ENCODE results near the gene IZUMO2.

DNA sequence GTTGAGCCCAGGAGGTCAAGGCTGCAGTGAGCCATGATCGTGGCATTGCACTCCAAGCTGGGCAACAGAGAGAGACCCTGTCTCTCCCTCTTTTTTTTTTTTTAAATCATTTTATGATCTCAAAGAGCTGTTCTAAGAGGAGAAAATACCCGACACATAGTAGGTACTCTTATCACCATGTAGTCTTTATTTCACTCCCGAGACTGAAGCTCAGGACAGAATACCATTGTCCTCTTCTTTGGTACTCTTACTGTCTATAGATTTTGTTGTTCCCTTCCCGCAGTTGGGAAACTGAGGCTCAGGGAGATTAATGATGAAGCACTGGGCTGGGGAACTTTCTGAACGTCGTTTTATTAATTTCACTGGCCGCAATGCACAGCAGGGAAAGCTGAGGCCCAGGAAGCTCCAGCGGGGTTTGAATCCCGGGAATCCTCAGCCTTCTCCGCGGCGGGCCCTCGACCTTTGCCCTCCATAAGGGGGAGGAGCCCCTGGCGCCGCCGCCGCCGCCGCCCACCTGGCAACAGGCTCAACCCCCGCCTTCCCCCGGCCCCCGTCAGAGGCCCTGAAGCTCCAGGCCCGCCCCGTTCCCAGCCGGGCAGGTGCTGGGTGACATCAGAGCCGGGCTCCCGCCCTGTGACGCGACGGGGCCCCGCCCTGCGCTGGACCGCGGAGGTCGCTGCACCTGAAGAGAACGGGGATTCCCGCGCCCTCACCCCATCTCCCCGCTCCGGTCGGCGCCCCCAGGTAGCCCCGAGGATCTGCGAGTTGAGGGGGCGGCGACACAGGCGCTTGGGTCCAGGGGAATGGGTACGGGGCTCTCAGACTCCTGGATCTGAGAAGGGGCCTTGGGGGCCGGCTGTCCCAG, 42.0 kb upstream of the IZUMO2 start:
- TF ChIP-seq, protein P1, sequence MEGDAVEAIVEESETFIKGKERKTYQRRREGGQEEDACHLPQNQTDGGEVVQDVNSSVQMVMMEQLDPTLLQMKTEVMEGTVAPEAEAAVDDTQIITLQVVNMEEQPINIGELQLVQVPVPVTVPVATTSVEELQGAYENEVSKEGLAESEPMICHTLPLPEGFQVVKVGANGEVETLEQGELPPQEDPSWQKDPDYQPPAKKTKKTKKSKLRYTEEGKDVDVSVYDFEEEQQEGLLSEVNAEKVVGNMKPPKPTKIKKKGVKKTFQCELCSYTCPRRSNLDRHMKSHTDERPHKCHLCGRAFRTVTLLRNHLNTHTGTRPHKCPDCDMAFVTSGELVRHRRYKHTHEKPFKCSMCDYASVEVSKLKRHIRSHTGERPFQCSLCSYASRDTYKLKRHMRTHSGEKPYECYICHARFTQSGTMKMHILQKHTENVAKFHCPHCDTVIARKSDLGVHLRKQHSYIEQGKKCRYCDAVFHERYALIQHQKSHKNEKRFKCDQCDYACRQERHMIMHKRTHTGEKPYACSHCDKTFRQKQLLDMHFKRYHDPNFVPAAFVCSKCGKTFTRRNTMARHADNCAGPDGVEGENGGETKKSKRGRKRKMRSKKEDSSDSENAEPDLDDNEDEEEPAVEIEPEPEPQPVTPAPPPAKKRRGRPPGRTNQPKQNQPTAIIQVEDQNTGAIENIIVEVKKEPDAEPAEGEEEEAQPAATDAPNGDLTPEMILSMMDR (IDR thresholded peaks at IDR 0.05; ENCODE audit: low read depth, low read length, poor library complexity, severe bottlenecking) = no peak
- TF ChIP-seq EZH2phosphoT487 (IDR thresholded peaks at IDR 0.05; ENCODE audit: borderline replicate concordance, low read length) = no peak

All from DOHH2 (cell line).